ENCODE results near the gene CYP51A1.
"Not testable (repeated sequence)": the region's sequence is repeated elsewhere in the genome, so short reads cannot be mapped to it uniquely, and the experiment has no call there.

Gene CYP51A1

DNA sequence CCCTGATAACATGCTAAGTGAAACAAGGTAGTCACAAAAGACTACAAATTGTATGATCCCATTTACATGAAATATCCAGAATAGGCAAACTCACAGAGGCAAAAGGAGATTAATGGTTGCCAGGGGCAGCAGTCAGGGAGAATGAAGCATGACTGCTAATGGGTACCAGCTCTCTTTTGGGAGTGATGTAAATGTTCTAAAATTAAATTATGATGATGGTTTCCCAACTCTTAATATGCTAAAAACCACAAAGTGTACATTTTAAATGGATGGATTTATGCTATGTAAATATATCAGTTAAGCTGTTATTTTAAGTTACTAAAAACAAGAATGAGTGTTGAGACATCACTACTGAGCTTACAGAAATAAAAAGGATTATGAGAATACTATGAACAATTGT, 12.6 kb downstream of the CYP51A1 start:
- no peak for DNase-seq

DNA sequence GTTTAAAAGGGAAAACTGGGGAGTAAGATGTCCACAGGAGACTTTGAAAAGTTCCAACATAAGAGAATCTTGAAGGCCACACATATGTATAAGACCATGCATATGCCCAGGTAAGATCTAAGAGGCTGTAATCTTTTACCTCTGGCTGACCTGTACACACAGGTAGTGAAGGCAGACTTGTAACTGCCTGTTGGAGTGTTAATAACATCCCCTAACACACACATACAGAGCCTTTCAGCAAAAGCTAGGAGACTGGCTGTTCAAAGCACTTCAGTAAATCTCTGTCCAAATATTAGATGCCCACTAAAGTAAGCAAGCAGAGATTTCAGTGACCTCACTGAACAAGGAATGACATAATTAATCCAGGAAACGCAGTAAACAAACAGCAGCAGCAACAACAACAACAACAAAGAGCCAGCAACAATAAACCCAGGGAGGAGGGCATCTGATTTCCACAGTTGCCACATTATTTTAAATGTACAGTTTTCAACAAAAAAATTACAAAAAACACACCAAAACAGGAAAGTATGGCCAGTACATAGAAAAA, 15.0 kb downstream of the CYP51A1 start:
- DNase-seq: no peak

DNA sequence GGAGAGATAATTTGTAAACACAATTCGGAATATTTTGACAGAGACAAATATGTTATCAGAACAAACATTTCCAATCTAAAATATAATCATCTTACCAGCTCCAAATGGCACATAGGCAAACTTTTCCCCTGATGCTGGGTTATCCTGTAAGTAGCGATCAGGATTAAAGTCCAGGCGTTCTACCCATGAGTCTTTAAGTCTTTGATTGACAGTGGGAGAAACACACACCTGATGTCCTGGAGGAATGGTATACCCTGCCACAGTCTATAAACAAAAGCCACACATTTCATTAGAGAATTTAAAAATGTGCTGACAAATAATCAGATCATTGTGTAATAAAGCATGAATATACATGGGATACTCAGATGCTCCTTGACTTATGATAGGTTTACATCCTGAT, 17.3 kb downstream of the CYP51A1 start:
- DNase-seq: no peak

- no peak for DNase-seq
Measured at GRCh38 chr7:92115821-92116220, 18.5 kb downstream of the CYP51A1 start.

GRCh38 chr7:92110857-92111256, 23.4 kb downstream of the CYP51A1 start:
- no peak for DNase-seq

GRCh38 chr7:92108821-92109220, 25.5 kb downstream of the CYP51A1 start:
- no peak for DNase-seq

GRCh38 chr7:92102862-92103261, 31.4 kb downstream of the CYP51A1 start:
- not testable (repeated sequence) for DNase-seq

GRCh38 chr7:92100534-92100933, 33.7 kb downstream of the CYP51A1 start:
- DNase-seq: no peak

DNA sequence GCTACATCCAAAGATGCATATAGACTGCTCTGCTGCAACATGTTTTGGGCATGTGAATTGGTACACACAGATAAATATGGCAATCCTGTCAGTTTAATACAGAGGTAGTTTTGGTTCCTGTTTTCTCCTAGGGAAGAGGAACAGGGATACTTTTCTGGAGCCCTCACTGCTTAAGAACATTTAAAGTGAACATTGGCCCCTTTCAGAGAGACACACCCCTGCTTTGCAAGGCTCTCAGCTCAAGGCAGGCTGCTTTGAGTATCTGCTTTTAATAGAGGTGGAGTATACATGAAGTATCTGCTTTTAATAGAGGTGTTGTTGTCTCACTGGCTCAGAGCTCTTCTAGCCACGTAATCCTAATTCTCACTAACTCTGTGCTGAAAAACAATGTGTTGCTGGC, 38.9 kb downstream of the CYP51A1 start:
- DNase-seq: no peak

GRCh38 chr7:92092210-92092609, 42.1 kb downstream of the CYP51A1 start:
- DNase-seq: no peak

GRCh38 chr7:92088266-92088665, 46.0 kb downstream of the CYP51A1 start:
- DNase-seq: no peak

DNA sequence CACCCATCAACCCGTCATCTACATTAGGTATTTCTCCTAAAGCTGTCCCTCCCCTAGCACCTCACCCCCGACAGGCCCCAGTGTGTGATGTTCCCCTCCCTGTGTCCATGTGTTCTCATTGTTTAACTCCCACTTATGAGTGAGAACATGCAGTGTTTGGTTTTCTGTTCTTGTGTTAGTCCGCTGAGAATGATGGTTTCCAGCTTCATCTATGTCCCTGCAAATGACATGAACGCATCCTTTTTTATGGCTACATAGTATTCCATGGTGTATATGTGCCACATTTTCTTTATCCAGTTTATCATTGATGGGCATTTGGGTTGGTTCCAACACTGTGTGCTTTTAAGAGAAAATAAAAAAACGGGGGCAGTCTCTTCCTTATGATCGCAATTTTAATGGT, 50.4 kb downstream of the CYP51A1 start:
- not testable (repeated sequence) for DNase-seq

GRCh38 chr7:92076509-92076908, 57.8 kb downstream of the CYP51A1 start:
- no peak for DNase-seq

DNA sequence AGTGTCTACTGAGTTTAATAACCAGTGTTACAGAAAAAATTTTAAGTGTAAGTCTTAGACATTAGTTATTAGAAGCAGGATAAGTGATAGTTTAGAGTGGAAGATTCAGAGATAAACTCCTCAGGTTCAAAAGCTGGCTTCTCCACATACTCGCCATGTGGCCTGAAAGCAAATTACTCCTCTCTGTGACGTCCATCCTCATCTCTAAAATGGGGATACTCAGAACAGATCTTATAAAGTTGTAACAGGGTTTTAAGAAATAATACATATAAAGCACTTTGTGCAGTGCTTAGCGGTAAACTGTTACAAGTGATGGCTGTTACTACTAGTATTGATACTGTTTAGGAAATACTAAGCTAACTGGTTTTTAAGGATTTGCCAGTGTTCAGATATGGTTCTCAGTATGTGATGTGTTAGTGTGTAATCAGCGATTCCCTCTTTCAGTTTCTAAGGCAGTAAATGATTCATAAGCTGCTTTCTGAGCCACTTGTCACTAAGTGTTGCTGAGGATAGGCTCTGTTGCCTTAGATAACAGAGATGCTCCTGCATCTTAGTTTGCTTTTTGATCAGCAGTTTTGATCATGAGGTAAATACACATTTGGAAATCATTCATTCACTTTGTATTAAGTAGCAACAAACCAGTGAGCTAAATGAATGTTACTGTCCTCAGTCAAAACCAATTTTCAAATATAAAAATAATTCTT, 58.7 kb downstream of the CYP51A1 start:
- no peak for DNase-seq

GRCh38 chr7:92072708-92073107, 61.6 kb downstream of the CYP51A1 start:
- no peak for DNase-seq

- DNase-seq: no peak
Measured at GRCh38 chr7:92072121-92072520, 62.2 kb downstream of the CYP51A1 start.

DNA sequence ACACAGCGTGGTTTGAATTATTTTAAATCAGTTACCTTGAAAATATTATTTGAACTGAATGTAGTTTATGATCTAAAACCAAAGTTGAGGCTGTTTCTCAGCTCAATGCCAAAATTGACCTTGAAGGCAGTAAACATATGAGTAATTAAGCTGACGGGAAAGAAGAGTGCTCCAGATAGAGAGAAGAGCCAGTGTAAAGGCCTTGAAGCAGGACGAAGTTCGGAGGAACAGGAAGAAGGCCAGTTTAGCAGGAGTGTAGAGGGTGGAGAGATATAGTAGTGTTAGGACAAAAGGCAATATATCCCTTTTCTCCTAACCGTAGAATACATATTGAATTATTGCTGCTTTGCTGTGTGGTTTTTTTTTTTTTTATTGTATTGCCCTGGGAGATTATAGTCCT, 63.2 kb downstream of the CYP51A1 start:
- no peak for DNase-seq

DNA sequence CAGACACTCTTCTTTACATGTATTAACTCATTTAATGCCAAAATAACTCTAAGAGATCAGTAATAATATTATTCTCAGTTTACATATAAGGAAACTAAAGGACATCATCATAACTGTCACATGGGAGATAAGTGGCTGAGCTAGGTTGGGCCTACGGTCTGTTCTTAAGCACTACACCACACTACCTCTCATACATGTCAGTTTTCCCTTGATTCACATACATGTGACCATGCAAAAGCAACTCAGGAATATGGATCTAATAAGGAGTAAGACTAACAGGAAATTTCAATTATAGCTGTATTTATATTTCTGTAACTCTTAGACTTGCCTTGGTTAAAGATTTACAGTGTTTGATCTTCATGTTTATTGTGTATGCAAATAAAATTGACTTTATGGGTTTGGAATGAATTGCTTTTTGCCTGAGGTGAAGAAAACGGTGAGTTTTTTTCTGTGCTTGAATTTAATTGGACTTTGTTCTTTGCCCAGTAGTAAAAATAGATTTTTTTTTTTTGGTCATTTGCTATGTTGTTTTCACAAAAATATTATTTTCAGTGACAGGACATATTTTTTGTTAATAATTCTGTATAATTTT, 69.7 kb downstream of the CYP51A1 start:
- DNase-seq: no peak

Data from activated naive CD4-positive, alpha-beta T cell treated with Interleukin-2 at 50 U/mL for 16 hours (primary cell).